Esophagus muscularis mucosa (tissue), 4 donors: ENCODE data around the gene BAX.

Source experiments
- CTCF ChIP-seq, 3 experiments: fragments of 200-600 bp in 2 of 3; fragments of 450-650 bp in 1 of 3; sonication (generic) in 2 of 3; IDR thresholded peaks; one replicate each; pipeline ENCODE4 v1.5.1; 2017 to 2019; ENCODE audit warnings: antibody characterized with exemption in 3 of 3, mild to moderate bottlenecking in 2 of 3, moderate library complexity in 1 of 3
- EP300 ChIP-seq: sonication (generic); formaldehyde crosslinking; IDR thresholded peaks from one replicate; pipeline ENCODE4 v1.6.1; 2017; ENCODE audit warnings: antibody characterized with exemption
- POLR2A ChIP-seq: fragments of 450-650 bp; IDR thresholded peaks from one replicate; pipeline ENCODE4 v1.6.1; 2017; ENCODE audit warnings: antibody characterized with exemption, moderate library complexity, mild to moderate bottlenecking, low read depth

- peak; percentile 85 to 99 (median 95) for TF ChIP-seq CTCF (IDR thresholded peaks at IDR 0.05)
- TF ChIP-seq EP300, result no peak
- no peak for TF ChIP-seq POLR2A
Observed at GRCh38 chr19:48970923-48971395, 16.3 kb downstream of the BAX start.
